ENCODE data around the gene CHAF1A.

CHAF1A gene

GRCh38 chr19:4389511-4390016, 12.9 kb upstream of the CHAF1A start:
- no peak for TF ChIP-seq TAF1 (IDR thresholded peaks at IDR 0.05; ENCODE audit: borderline replicate concordance, insufficient read depth, low read length)
- TF ChIP-seq REST (IDR thresholded peaks at IDR 0.05; ENCODE audit: insufficient read depth in 1 of 2, low read depth in 2 of 2, low read length in 2 of 2): peak in 1 of 2 experiments; percentile 67; a peak in 2 of 4 replicates

GRCh38 chr19:4390017-4390566, 12.3 kb upstream of the CHAF1A start:
- peak; percentile 24 for TF ChIP-seq FOXP2 (optimal IDR thresholded peaks at IDR 0.05; ENCODE audit: borderline replicate concordance, extremely low read depth, extremely low read length, insufficient read depth)
- TF ChIP-seq SIN3A (IDR thresholded peaks at IDR 0.05; ENCODE audit: borderline replicate concordance, insufficient read depth, low read length): no peak; the same call in 1 of the 2 replicates
- TF ChIP-seq POLR2AphosphoS5 (IDR thresholded peaks at IDR 0.05; ENCODE audit: low read depth, low read length): 0 out of 2 replicates have a peak, but pooled peaks have one; percentile 27
- TF ChIP-seq TAF1 (IDR thresholded peaks at IDR 0.05; ENCODE audit: borderline replicate concordance, insufficient read depth, low read length): peak; percentile 49; the same call in 1 of the 2 replicates
- 0 out of 4 replicates have a peak, but pooled peaks of 1 of the 2 experiments have one; percentile 29 for TF ChIP-seq REST (IDR thresholded peaks at IDR 0.05; ENCODE audit: insufficient read depth in 1 of 2, low read depth in 2 of 2, low read length in 2 of 2)

GRCh38 chr19:4390567-4391305, 11.7 kb upstream of the CHAF1A start:
- TF ChIP-seq SIN3A (IDR thresholded peaks at IDR 0.05; ENCODE audit: borderline replicate concordance, insufficient read depth, low read length) (no peak), REST (IDR thresholded peaks at IDR 0.05; ENCODE audit: insufficient read depth in 1 of 2, low read depth in 2 of 2, low read length in 2 of 2) (0 out of 4 replicates have a peak, but pooled peaks of 1 of the 2 experiments have one; percentile 2), FOXP2 (optimal IDR thresholded peaks at IDR 0.05; ENCODE audit: borderline replicate concordance, extremely low read depth, extremely low read length, insufficient read depth) (no peak), TAF1 (IDR thresholded peaks at IDR 0.05; ENCODE audit: borderline replicate concordance, insufficient read depth, low read length) (0 out of 2 replicates have a peak, but pooled peaks have one; percentile 12), POLR2AphosphoS5 (IDR thresholded peaks at IDR 0.05; ENCODE audit: low read depth, low read length) (peak; percentile 5; the same call in 1 of the 2 replicates)

- TF ChIP-seq FOXP2 (optimal IDR thresholded peaks at IDR 0.05; ENCODE audit: borderline replicate concordance, extremely low read depth, extremely low read length, insufficient read depth) (no peak), REST (IDR thresholded peaks at IDR 0.05; ENCODE audit: insufficient read depth in 1 of 2, low read depth in 2 of 2, low read length in 2 of 2) (no peak), POLR2AphosphoS5 (IDR thresholded peaks at IDR 0.05; ENCODE audit: low read depth, low read length) (no peak), SIN3A (IDR thresholded peaks at IDR 0.05; ENCODE audit: borderline replicate concordance, insufficient read depth, low read length) (no peak), TAF1 (IDR thresholded peaks at IDR 0.05; ENCODE audit: borderline replicate concordance, insufficient read depth, low read length) (no peak)
Measured at GRCh38 chr19:4391306-4391693, 11.1 kb upstream of the CHAF1A start.

All from PFSK-1 (cell line).